AG04450 (cell line): ENCODE measurements around the gene PDE4D. TPM values are rescaled to one million over a fixed set of nuclear protein-coding genes. Genes with fewer than 3 reads are reported as not detected.

Experiments
- CTCF ChIA-PET: fragments of 300-600, 350-600 bp; formaldehyde crosslinking; extraction: SDS; loops from one replicate; lab custom pipeline; 2022; ENCODE audit warnings: antibody characterized with exemption, inconsistent platforms; lab: Charles Lee
- POLR2A ChIA-PET: fragments of 350-600 bp; formaldehyde crosslinking; extraction: SDS; loops from one replicate; lab custom pipeline; 2021; ENCODE audit warnings: antibody characterized with exemption, inconsistent platforms; lab: Yijun Ruan, JAX
- DNase-seq: peaks from one replicate; pipeline ENCODE4 v3.0.0-alpha.2; 2011; ENCODE audit warnings: low read depth, low spot score
- H3K27ac ChIP-seq: one replicate; pipeline ENCODE4 v1.5.1; 2012; ENCODE audit warnings: low read depth, low read length, control low read depth
- H3K27me3 ChIP-seq: one replicate; pipeline ENCODE4 v1.6.0; 2012; ENCODE audit warnings: low read length; ENCODE audit not compliant: control insufficient read depth, insufficient read depth
- H3K4me3 ChIP-seq: 2 replicates; pipeline ENCODE4 v1.5.1; 2011; ENCODE audit warnings: mild to moderate bottlenecking, low read depth, low read length, control low read depth
- H3K9me3 ChIP-seq: 2 replicates; pipeline ENCODE4 v1.5.1; 2012; ENCODE audit warnings: low read length; ENCODE audit not compliant: control insufficient read depth, insufficient read depth
- polyA plus RNA-seq: library from polyadenylated mRNA; depleted of rRNA; stranded (reverse); fragments of >200 nt; gene quantifications from 2 replicates; pipeline ENCODE4 v1.2.3, GENCODE V29; 2011
- TF ChIP-seq, protein P1 (sequence below): IDR thresholded peaks from 2 replicates; pipeline ENCODE4 v1.5.1; 2011; ENCODE audit warnings: low read depth, low read length, control low read depth, inconsistent platforms

Gene PDE4D
- polyA plus RNA-seq, 1 experiment = 12.0 TPM

DNA sequence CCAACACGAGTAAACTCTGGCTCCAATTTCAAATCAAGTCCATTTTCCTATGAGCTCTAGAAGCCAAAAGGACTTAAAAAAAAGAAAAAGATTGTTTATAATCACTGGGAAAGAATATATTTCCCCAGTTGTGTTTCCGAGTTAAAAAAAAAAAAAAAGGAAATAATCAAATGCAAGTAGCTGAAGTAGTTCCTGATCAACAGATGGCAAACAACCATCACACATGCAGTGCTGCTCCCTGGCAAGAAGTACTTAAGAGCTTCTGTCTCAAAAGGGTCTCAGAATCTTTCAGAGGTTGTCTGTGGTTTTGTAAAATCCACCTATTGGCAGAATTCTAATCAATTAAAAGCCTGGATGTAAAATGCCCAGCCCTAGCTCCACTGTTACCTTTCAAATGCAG lies 922.8 kb downstream of the PDE4D start:
- TF ChIP-seq, protein P1, sequence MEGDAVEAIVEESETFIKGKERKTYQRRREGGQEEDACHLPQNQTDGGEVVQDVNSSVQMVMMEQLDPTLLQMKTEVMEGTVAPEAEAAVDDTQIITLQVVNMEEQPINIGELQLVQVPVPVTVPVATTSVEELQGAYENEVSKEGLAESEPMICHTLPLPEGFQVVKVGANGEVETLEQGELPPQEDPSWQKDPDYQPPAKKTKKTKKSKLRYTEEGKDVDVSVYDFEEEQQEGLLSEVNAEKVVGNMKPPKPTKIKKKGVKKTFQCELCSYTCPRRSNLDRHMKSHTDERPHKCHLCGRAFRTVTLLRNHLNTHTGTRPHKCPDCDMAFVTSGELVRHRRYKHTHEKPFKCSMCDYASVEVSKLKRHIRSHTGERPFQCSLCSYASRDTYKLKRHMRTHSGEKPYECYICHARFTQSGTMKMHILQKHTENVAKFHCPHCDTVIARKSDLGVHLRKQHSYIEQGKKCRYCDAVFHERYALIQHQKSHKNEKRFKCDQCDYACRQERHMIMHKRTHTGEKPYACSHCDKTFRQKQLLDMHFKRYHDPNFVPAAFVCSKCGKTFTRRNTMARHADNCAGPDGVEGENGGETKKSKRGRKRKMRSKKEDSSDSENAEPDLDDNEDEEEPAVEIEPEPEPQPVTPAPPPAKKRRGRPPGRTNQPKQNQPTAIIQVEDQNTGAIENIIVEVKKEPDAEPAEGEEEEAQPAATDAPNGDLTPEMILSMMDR = no peak
- ChIA-PET CTCF (interaction anchor here (0.7 to 2.0 kb wide), 8 partner anchors 25 to 787 kb away, joined by 3 to 8 read pairs (median 4); no protein-coding TSS in a partner anchor), POLR2A (interaction anchor here (0.7 kb wide), 1 partner anchor 14 kb away, joined by 3 read pairs; no protein-coding TSS in a partner anchor)
- Histone ChIP-seq H3K4me3 (no peak overlapping the region), H3K27ac (no peak overlapping the region), H3K9me3 (no peaks in the 10 kb centered on the region), H3K27me3 (no peaks in the 10 kb centered on the region)
- no peak for DNase-seq

DNA sequence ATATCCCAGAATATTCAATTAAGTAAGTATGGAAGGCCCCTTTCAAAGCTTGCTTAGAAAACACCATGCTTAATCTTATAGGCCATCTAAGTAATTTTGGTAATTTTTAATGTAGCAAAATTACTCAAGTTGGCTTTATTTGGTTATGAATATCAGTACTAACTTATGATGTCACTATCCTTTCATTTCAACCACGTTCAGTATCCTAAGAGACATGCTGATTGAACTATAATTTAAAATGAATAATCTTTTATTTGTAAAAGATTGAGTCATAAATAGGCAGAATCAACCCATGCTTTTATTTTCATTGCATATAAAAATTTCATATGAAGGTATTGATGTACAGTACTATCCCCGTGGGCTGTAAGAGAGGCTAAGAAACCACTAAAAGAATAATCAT lies 923.7 kb downstream of the PDE4D start:
- TF ChIP-seq, protein P1 = no peak
- no peaks in the 10 kb centered on the region for H3K27me3 ChIP-seq
- ChIA-PET POLR2A (no interaction called here), CTCF (interaction anchor here (1.7 to 2.1 kb wide), 4 partner anchors 78 to 218 kb away, joined by 4 to 10 read pairs (median 7); no protein-coding TSS in a partner anchor)
- no peak for DNase-seq
- H3K4me3 ChIP-seq = no peak overlapping the region
- H3K9me3 ChIP-seq = no peaks in the 10 kb centered on the region
- no peak overlapping the region for H3K27ac ChIP-seq

DNA sequence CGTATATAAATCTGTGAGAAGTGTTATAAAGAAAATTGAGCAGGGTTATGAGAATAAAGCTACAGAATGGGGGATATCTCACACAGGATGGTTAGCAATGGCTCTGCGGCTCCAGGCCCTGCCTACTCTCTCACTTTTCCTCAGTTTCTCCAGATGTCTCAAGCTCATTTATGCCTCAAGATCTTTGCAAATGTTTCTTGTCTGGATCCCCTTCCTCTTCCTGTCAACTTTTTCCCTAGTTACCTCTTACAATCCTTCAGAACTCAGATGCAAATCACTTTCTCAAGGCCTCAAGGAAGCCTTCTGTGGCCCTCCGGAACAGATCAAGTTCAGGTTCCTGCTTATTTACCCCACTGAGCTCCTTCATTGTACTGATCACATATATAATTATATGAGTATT lies 924.3 kb downstream of the PDE4D start:
- POLR2A ChIA-PET = no interaction called here
- no peak for DNase-seq
- CTCF ChIA-PET = interaction anchor here (1.7 to 2.1 kb wide), 4 partner anchors 77 to 219 kb away, joined by 4 to 10 read pairs (median 7); no protein-coding TSS in a partner anchor

DNA sequence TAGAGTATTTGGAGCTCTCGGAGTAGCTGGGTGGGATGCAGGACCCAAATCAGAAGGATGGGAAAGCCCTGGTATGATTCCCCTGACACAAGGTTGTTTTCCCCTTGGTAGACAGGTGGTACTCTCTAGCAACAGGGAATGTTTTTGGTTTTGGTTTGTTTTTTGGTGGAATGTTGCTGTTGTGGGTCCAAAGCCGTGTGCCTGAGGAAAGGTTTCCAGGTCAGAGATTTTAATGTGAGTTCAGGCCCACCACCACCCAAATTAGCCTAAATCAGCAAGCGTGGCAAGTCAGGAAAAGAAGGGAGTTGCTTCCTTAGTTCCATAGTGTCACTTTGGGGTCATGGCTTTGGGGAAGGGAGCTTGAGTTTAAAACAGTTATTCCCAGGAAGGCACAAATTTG lies 925.2 kb downstream of the PDE4D start:
- H3K9me3 ChIP-seq = no peaks in the 10 kb centered on the region
- TF ChIP-seq, protein P1 = no peak
- DNase-seq = no peak
- ChIA-PET CTCF (interaction anchor here (1.7 to 2.1 kb wide), 4 partner anchors 76 to 220 kb away, joined by 4 to 10 read pairs (median 7); no protein-coding TSS in a partner anchor), POLR2A (no interaction called here)
- H3K27ac ChIP-seq = no peak overlapping the region
- no peaks in the 10 kb centered on the region for H3K27me3 ChIP-seq
- H3K4me3 ChIP-seq = no peak overlapping the region

More for the DNA sequence above, 924.3 kb downstream of the PDE4D start:
- Histone ChIP-seq H3K27me3 (no peaks in the 10 kb centered on the region), H3K4me3 (no peak overlapping the region), H3K9me3 (no peaks in the 10 kb centered on the region), H3K27ac (no peak overlapping the region)
- TF ChIP-seq, protein P1 = no peak

DNA sequence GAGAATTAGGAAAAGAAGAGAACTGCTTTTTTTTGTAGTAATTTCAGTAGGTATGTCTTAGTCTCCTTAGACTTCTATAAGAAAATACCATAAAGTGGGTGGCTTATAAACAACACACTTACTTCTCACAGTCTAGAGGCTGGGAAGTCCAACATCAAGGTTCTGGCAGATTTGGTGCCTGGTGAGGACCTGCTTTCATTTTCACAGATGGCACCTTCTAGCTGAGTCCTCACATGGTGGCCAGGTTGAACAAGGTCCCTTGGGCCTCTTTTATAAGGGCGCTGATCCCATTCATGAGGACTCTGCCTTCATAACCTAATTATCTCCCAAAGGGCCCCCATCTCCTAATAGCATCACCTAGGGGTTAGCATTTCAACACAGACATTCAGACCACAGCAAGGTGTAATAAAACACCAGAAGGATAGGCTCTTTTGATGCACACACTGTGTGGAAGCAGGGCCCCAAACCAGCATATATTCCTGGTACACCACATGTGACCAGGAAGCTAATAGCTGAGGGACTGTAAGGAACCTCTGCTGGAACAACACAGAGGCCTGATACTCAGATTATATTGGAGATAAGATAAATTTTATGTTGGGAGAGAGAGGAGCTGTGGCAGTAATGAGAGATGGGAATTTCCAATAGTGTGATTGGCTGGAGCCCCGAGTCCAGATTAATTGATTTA lies 925.8 kb downstream of the PDE4D start:
- Histone ChIP-seq H3K4me3 (no peak overlapping the region), H3K27me3 (no peaks in the 10 kb centered on the region), H3K9me3 (no peaks in the 10 kb centered on the region), H3K27ac (no peak overlapping the region)
- DNase-seq = no peak
- ChIA-PET CTCF (interaction anchor here (1.5 to 2.1 kb wide), 6 partner anchors 76 to 220 kb away, joined by 4 to 13 read pairs (median 8); no protein-coding TSS in a partner anchor), POLR2A (no interaction called here)
- TF ChIP-seq, protein P1 = no peak
